HG03457 (cell line): ENCODE data around the gene CDH11.

Source experiments
- ATAC-seq: cut with Tn5 transposase; IDR thresholded peaks from one replicate; pipeline ENCODE4 v1.9.1; 2021; ENCODE audit warnings: moderate number of reproducible peaks; ENCODE audit not compliant: unreplicated experiment

Gene CDH11

DNA sequence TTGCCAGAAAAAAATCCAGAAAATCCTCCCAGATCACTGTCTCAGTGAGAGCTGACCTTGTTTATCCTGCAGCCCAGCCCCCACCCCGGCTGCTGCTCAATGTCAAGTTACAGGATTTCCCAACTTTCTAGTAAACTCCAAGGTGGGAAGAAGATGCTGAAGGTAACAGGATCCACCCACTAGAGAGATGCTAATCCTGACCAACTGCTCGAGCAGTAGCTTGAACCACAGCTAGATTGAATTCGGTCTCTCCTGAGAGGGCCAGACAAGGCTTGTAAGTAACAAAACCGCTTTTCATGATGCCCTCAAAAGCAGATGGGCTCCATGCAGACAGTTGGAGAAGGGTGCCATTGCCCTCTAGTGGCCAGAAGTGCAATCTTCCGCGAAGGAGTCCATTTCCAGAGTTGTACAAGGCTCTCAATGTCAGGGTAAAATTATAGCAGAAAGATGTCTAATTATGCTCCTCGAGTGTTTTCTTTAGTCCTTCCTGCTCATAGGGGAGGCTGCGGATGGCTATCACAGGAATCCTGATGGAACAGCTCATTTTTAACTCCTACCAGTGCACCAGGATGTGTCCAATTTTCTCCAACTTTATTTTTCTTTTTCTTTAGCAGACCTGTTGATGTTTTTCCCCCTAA, 3.9 kb downstream of the CDH11 start:
- ATAC-seq: no peak

- ATAC-seq: no peak
Observed at GRCh38 chr16:65116818-65117430, 4.9 kb downstream of the CDH11 start.

GRCh38 chr16:65116216-65116615, 5.6 kb downstream of the CDH11 start:
- no peak for ATAC-seq

- ATAC-seq: no peak
Observed at GRCh38 chr16:65114527-65114926, 7.3 kb downstream of the CDH11 start.

DNA sequence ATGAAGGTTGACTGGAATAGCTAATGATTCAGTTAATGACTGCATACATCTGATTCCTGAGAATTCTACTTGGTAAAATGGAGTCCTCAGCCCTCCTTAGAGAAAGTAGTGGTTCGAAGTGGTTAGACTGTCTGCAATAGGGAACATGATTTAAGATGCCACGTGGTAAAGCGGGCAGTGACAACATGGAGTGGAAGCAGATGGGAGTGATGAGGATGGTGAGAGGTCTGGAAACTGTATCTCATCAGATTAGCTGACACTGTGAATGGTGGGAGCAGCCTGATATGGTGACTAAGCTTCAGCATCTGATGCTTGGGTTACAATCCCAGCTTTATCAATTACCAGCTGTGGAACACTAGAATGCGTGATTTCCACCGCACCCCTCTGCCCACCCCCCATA, 8.4 kb downstream of the CDH11 start:
- ATAC-seq: no peak

DNA sequence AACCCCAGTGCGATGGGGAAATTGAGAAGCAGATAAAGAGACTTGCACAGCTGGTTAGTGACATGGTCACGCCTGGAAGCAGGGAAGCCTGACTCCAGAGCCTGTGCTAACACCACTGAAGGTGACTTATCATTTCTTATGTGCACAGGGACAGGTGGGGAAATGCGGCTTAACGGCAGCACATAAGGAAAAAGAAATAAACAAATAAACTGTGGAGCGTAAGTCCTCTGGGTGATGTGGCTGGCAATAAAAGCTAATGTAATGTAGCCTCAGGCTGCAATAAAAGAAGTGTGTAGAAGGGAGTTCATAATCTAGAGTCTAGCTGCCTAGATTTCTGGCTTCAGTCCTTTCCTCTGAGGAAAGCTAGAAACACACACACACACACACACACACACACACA, 10.6 kb downstream of the CDH11 start:
- no peak for ATAC-seq

GRCh38 chr16:65106757-65107156, 15.1 kb downstream of the CDH11 start:
- ATAC-seq: no peak

- ATAC-seq: no peak
Observed at GRCh38 chr16:65105171-65105570, 16.7 kb downstream of the CDH11 start.

GRCh38 chr16:65104471-65104870, 17.4 kb downstream of the CDH11 start:
- ATAC-seq: no peak

DNA sequence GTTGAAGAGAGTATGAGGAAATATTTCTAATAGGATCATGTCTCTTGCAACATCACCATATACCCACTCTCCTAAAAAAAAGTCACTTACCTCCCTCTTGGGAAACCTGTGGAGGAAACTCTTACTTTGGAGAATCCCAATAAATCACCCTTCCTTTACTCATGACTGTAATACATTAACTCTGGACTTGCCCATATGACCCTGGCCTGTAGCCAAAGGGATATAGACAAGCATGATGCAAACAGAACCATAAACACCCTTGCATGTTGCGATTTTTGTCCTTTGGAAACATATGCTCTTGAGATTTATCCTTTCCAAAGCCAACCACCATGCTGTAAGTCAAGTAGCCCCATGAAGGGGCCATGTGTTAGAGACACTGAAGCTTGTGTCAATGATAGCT, 19.5 kb downstream of the CDH11 start:
- ATAC-seq: no peak

DNA sequence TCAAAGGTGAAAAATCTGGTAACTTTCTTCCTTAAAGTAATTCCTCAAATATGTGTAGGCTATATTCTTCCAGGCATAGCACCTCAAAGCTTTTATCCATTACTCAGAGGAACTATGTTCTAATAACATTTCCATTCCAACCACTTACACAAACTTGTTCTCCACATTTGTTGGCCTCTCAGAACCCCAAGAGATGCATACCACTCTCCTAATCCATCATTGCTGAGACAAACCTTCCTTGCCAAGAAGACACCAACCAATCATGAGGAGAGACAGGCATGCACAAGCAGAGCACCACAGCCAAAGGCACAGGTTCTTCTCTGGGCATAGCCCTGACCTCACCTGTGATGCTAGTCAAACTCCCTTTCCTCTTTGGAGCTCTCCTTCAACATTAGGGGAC, 20.9 kb downstream of the CDH11 start:
- ATAC-seq: no peak

GRCh38 chr16:65099607-65100006, 22.3 kb downstream of the CDH11 start:
- no peak for ATAC-seq

GRCh38 chr16:65098916-65099315, 22.9 kb downstream of the CDH11 start:
- no peak for ATAC-seq

DNA sequence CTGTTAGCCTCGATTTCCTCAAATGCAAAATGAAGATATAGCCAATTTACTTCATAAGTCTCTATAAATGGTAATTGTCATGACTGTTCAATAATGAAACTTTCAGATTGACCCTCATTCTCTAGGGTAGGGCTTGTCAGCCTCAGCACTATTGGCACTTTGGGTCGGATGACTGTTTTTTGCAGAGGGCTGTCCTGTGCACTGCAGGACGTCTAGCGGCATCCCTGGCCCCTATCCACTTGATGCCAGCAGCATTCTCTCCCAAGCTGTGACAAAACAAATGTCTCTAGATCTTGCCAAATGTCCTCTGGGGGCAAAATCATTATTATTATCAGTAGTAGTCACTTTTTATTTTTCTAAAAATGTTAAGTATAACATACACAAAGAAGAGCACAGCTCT, 24.6 kb downstream of the CDH11 start:
- no peak for ATAC-seq

GRCh38 chr16:65095906-65096305, 26.0 kb downstream of the CDH11 start:
- no peak for ATAC-seq

DNA sequence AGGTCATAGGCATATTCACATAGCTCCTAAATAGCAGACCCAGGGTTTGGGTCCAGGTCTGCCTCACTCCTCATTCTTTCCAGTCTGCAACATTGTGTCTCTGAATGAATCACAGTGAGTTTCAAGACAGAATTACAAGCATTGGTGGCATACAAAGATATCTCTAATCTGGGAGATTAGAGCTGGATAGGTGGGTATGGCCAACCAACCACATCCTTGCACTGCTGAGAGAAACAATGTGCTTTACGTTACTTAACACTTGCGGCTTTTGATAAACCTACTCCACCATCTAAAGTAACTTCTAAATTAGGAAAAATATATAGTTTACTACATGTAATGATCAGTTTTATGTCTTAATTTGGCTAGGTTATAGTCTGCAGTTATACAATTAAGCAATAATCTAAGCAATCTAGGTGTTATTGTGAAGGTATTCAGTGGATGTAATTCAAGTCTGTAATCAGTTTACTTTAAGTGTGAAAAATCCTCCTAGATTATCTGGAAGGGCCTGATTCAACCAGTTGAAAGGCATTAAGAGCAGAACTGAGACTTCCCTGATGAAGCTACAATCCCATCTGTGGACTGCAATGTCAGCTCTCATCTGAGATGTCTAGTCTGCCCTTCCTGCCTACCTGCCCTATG, 26.7 kb downstream of the CDH11 start:
- no peak for ATAC-seq

GRCh38 chr16:65094009-65094408, 27.9 kb downstream of the CDH11 start:
- ATAC-seq: no peak

GRCh38 chr16:65083164-65083857, 38.6 kb downstream of the CDH11 start:
- no peak for ATAC-seq

DNA sequence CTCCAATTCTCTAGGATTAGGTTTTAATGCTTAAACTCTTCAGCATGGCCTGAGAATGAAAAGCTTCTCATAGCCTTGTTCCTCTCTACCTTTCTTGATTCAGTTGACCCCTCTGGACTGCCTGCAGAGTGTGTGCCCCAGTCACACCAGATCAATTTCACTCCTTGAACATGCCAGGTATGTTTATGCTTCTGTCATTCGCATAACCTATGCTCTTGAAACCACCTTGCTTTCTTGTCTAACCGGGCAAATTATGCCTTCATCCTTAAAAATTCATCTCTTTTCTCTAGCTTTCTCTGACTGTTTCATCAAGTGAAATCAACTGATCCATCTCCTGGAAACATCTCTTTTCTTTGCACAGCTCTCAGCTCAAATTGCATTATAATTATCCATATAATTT, 42.3 kb downstream of the CDH11 start:
- ATAC-seq: no peak

DNA sequence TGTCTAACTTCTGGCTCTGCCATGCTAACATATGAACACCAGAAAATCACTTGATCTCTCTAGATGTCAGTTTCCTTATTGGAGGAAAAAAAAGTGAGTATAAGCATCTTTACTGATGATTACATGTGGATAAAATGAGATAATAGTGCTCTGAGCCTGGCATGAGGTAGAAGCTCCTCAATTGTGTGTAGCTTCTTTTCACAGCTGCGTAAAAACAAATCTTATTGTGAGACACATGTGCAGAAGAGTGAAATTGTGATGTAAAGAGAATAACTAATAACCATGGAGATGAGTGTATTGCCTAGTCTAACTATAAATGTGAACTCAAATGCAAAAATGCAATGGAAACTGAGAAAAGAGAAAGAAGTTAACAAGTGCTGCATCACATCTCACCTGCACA, 44.7 kb downstream of the CDH11 start:
- ATAC-seq: no peak

DNA sequence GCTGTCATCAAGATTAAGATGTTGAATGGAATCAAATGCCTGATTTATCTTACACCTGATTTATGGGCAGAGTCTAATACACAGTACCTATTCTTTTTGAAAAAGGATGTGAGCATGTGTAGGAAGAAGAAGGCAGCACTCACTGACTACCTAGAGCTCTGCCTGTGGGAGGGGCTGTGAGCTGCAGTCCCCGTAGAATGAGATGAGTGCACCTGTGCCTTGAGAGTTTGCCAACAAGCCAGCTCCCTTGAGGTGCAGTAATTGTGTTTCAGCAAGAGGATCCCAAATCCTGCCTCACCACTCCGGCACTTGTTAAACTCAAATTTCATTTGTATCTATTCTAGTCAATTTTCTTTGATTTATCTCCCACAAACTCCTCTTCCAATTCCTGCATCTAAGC, 46.0 kb downstream of the CDH11 start:
- no peak for ATAC-seq
